Inferior parietal cortex (tissue), 1 donor: ENCODE data around the gene UNC13D.
"Not testable (repeated sequence)": the region's sequence is repeated elsewhere in the genome, so short reads cannot be mapped to it uniquely, and the experiment has no call there.

Experiments
- DNase-seq: peaks from one replicate; pipeline ENCODE4 v3.0.0-alpha.2; 2016; ENCODE audit errors: extremely low spot score

The UNC13D gene

DNA sequence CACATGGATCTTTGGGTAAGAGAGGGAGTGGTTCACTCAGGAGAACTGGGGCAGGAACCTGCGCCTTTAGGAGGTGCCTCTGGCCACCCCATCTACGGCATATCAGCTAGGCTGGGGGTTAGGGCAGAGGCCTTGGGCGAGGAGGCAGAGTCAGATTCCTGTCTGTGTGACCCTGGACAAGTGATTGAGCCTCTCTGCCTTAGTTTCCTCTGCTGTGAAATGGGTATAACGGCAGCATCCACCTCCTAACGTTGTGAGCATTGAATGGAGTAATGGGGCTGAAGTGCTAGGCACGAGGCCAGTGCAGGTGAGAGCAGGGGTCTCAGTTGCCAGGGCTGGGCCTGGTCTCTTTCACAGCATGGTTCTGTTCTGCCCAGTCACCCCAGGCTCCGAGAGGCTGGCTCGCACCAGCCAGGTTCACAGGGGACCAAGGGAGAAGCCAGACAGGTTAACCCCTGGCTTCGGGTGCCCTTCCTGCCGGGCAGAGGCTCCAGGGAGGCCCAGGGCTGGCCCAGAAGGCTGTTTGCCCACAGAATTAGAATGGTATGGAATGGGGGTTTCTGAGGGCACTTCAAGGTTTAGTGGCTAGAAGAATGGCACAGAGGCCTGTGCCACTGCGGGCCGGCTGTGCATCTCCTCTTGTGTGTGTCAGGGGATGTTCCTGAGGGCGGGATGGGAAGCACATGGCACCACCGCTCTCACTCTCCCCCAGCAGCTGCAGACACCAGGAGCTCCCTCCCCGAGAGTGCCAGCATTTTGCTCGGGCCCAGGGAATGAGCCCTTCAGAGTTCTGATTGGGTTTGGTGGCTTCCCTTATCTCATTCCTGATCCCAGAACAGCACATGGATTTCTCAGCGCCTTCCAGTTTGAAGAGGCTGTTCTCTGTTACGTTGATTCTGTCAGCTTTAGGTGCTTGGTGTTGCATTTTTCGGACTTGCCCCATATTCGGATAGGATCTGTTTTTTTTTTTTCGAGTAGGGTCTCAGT, 23.8 kb downstream of the UNC13D start:
- no peak for DNase-seq

DNA sequence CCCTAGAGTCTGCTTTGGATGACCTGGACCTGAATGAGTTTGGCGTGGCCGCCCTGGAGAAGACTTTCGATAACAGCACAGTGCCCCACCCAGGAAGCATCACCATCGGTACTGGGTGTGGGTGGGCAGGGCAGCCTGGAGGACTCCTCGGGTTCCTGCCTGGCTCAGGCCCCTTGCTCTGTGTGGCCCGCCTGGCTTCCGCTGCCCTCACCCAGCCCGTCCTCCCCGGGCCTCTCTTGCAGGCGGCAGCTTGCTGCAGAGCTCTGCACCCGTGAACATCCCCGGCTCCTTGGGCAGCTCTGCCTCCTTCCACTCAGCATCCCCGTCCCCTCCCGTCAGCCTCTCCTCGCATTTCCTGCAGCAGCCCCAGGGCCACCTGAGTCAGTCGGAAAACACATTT, 24.5 kb downstream of the UNC13D start:
- no peak for DNase-seq

GRCh38 chr17:75819116-75819515, 25.1 kb downstream of the UNC13D start:
- DNase-seq, result no peak

GRCh38 chr17:75818326-75818885, 25.8 kb downstream of the UNC13D start:
- DNase-seq, result no peak

- DNase-seq, result no peak
Measured at GRCh38 chr17:75817571-75817970, 26.6 kb downstream of the UNC13D start.

DNA sequence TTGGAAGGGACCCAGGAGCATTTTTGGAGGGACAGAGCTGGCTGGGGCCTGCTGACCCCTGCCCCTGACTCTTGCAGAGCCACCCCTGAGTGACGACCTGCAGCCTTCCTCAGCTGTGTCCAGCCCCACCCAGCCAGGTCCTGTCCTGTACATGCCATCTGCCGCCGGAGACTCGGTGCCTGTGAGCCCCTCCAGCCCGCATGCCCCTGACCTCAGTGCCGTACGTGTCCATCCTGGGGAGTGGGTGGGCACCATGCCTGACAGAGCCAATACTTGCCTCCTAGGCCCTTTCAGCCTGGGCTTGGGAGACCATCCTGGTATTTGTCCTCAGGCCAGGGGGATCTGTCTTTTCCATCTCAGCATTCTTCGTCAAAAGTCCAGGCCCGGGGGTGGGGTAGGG, 27.5 kb downstream of the UNC13D start:
- no peak for DNase-seq

DNA sequence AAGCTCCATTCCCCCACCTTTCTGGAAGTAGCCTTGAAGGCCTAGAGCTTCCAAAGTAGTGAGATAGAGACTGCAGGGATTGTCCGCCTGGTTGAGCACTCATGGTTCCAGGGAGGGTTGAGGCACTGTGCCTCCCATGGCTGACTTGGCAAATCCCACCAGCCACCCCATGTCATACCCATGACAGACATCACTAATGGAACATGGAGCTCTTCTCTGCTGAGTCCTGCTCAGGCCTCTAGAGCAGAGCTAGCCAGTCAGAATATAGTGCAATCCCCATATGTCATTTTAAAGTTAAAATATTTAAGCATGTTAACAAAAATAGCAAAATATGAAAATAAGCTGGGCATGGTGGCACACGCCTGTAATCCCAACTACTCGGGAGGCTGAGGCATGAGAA, 28.8 kb downstream of the UNC13D start:
- no peak for DNase-seq

DNA sequence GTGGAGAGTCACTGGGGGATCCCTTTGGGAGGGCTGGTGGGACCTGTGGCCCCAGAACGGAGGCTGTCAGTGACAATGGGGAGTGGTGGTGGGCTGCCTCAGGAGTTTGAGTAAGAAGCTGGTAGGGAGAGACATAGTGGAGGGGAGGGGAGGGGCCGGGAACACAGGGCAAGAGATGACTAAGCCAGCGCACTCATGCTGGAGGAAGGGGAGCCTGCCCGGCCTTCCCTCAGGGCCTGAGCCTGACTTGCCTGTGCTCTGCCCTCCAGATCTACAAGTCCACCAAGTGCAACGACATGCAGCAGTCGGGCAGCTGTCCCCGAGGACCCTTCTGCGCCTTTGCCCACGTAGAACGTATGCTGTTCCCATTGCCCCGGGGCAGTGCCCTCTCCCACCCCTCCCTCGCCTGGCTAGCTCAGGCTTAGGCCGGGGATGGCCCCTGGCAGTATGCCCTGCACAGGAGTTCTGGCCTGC, 29.3 kb downstream of the UNC13D start:
- no peak for DNase-seq

DNA sequence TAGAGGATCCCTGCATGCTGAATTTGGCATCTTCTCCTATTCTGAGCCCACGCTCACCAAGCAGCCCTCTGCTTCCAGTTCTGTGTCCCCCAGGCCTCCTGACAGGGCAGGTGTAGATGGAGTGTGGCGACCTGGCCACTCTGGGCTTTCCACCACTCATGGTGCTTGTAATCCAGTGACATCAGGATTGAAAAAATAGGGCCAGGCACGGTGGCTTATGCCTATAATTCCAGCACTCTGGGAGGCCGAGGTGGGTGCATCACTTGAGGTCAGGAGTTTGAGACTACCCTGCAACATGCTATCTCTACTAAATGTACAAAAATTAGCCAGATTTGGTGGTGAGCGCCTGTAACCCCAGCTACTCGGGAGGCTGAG, 30.2 kb downstream of the UNC13D start:
- no peak for DNase-seq

GRCh38 chr17:75813081-75814020, 30.9 kb downstream of the UNC13D start:
- no peak for DNase-seq

DNA sequence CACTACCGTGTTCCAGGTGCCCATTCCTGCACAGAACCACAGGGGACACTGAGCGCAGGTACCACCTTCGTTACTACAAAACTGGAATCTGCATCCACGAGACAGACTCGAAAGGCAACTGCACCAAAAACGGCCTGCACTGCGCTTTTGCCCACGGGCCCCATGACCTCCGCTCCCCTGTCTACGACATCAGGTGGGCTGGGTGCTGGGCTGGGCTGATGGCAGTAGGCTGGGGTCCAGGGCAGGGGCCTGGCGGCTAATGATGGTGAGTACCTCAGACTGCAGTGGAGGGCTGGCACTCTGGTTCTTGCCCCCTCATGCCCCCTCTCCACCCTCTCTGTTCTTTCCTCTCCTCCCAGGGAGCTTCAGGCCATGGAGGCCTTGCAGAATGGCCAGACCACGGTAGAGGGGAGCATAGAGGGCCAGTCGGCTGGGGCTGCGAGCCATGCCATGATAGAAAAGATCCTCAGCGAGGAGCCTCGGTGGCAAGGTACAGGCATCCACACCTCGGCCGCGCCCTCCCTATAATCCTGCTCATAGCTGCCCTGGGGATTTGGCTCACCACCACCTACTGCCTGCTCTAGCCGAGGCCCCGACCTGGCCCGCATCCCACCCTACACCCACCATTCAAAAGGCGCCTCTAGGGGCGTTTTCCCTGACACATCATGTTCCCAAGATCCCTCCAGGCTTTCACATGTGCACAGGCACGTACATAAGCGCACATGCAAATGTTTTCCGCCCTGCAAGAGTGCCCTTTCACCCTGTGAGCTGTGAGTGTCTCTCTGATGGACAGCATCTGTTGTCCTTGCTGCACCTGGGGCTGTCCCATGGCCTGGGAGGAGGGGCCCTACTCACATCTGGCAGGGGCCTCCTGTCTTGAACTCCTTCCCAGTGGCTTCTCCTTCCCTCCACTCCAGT, 31.8 kb downstream of the UNC13D start:
- DNase-seq, result no peak

DNA sequence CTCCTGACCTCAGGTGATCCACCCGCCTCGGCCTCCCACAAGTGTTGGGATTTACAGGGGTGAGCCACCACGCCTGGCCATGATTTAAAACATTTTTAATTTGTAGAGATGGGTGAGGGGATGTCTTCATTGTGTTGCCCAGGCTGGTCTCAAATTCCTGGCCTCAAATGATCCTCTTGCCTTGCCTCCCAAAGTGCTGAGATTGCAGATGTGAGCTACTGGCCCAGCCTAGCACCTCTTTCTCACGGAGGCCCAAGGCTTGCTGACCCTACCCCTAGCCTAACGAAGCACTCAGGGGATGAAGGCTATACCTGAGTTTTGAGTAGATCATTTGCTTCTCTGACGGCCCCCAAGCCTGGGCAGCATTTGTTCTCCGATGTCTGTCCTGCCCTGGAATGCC, 33.0 kb downstream of the UNC13D start:
- no peak for DNase-seq

GRCh38 chr17:75810756-75811155, 33.4 kb downstream of the UNC13D start:
- DNase-seq, result not testable (repeated sequence)

- DNase-seq, result no peak
Measured at GRCh38 chr17:75810216-75810615, 34.0 kb downstream of the UNC13D start.

DNA sequence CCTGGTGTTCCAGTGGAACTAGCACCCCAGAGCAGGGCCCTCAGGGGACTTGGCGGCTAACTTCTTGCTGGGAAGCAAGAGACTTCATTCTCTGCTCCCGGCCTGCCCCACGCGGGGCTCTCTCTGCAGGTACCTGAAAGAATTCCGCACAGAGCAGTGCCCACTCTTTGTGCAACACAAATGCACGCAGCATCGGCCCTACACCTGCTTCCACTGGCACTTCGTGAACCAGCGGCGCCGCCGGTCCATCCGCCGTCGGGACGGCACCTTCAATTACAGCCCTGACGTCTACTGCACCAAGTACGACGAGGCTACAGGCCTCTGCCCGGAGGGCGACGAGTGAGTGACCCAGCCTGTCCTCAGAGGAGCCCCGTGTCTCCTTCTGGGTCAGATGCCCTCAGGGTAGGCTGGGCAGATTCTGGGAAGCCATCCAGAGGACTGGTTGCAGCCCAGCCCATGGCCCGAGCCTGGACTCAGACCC, 34.5 kb downstream of the UNC13D start:
- DNase-seq, result no peak

GRCh38 chr17:75808905-75809621, 35.1 kb downstream of the UNC13D start:
- no peak for DNase-seq

DNA sequence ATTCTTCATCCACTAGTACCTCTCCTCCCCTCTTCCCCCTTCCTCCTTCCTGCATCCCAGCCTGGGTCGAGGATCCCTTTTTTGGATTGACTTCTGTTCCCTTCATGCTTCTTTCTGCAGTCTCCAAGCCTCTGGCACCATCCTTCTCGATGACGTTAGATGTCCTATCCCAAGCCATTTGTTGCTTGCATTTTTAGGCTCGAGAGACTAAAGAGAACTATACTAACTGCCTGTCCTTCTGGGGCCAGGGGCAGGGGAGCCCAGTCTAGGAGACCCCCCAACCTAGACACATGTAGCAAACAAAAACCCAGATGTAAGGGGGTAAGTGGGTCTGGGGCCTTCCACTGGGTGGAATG, 35.7 kb downstream of the UNC13D start:
- no peak for DNase-seq

DNA sequence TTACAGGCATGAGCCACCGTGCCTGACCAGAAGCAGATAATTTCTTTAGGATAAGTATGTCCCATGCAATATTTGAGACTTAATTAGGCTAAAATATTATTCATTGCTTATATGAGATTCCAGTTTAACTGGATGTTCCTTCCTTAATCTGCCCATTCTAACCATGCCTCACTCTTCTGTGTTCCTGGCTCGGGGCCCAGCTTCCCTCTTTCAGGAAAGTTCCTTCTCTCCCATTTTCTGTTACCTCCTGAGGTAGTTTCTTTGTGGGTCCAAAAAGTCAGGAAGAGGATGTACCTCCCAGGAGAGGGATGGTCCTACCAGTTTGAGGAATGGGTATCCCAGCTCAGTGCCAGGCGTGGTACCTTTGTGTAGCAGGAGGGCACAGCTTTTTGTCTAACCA, 36.3 kb downstream of the UNC13D start:
- DNase-seq, result no peak

DNA sequence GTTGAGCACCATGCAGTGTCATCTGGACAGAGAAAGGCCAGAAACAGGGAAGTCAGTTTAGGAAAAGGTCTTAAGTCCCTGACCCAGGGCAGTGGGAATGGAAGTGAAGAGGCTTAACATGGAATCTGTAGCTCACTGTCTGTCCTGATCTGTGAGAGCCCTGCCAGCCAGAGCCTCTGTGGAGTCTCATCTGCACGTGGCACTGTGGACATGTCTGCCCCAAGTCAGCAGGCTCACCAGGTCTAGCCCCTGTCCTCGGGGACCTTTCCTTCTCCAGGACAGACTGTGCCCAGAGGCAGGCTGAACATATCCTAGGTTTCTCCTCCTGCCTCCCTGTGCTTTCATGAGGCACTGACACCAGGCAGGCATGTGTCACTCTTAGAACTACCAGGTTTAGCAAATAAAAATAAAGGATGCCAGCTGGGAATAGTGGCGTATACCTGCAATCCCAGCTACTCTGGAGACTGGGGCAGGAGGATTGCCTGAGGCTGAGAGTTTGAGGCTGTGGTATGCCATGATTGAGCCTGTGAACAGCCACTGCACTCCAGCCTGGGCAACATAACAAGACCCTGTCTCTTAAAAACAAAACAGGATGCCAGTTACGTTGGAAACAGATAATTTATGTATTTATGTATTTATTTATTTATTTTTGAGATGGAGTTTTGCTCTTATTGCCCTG, 37.2 kb downstream of the UNC13D start:
- DNase-seq, result no peak

- DNase-seq, result no peak
Measured at GRCh38 chr17:75803883-75804282, 40.3 kb downstream of the UNC13D start.
